GM12891 (cell line): Measurements from ENCODE around the gene PLPPR3.

Source experiments
- PAX5 ChIP-seq: IDR thresholded peaks from 2 replicates; pipeline ENCODE4 v1.6.1; 2011; ENCODE audit warnings: low read length, moderate library complexity, mild to moderate bottlenecking; ENCODE audit not compliant: insufficient read depth, severe bottlenecking
- POLR2A ChIP-seq: IDR thresholded peaks from 2 replicates; pipeline ENCODE4 v1.6.1; 2011; ENCODE audit warnings: low read depth, low read length, control low read depth
- POLR2AphosphoS5 ChIP-seq: IDR thresholded peaks from 2 replicates; pipeline ENCODE4 v1.6.1; 2011; ENCODE audit warnings: low read depth, low read length, control low read depth
- TAF1 ChIP-seq: IDR thresholded peaks from 2 replicates; pipeline ENCODE4 v1.6.1; 2011; ENCODE audit warnings: low read depth, low read length, control low read depth

GRCh38 chr19:805166-805551, 16.6 kb downstream of the PLPPR3 start:
- no peak for TF ChIP-seq POLR2A
- no peak for TF ChIP-seq POLR2AphosphoS5
- no peak for TF ChIP-seq TAF1
- TF ChIP-seq PAX5: no peak
